Muscle of leg (tissue), 11 donors: ENCODE data around the gene SLC22A7. TPM values are rescaled to one million over a fixed set of nuclear protein-coding genes. Genes with fewer than 3 reads are reported as not detected.

Source experiments
- DNase-seq: peaks from one replicate; pipeline ENCODE4 v3.0.0; 2013
- H3K27ac ChIP-seq: one replicate; pipeline ENCODE4 v1.5.1; 2013; ENCODE audit warnings: mild to moderate bottlenecking, low read length, control low read depth
- H3K27me3 ChIP-seq: one replicate; pipeline ENCODE4 v1.6.1; 2013; ENCODE audit warnings: low read length; ENCODE audit not compliant: control insufficient read depth, insufficient read depth
- H3K36me3 ChIP-seq: one replicate; pipeline ENCODE4 v1.6.1; 2013; ENCODE audit warnings: low read length; ENCODE audit not compliant: control insufficient read depth, insufficient read depth
- H3K4me1 ChIP-seq: one replicate; pipeline ENCODE4 v1.6.1; 2013; ENCODE audit warnings: low read length; ENCODE audit not compliant: control insufficient read depth, insufficient read depth
- H3K4me3 ChIP-seq: one replicate; pipeline ENCODE4 v1.5.1; 2013; ENCODE audit warnings: low read length, control low read depth
- H3K9me3 ChIP-seq: replicated peaks from 2 replicates; pipeline ENCODE4 v1.6.1; 2013; ENCODE audit warnings: low read depth, low read length; ENCODE audit not compliant: control insufficient read depth
- WGBS: methylation state at CpG from one replicate; pipeline ENCODE4 v1.1.5; 2013; ENCODE audit warnings: missing lambda C conversion rate; ENCODE audit not compliant: insufficient coverage; 5-methylcytosine and 5-hydroxymethylcytosine counted together
- polyA plus RNA-seq, 8 donors: library from polyadenylated mRNA; unstranded; fragments of 120-200 nt; gene quantifications; one replicate each; pipeline versions ENCODE4 v1.2.1 to v1.2.3, GENCODE V29; 2013; ENCODE audit warnings: inconsistent platforms in 1 of 8, low replicate concordance in 1 of 8; ENCODE audit not compliant: insufficient read length in 8 of 8, insufficient read depth in 1 of 8
- total RNA-seq: library from RNA; stranded (reverse); fragments of 120-200 nt; gene quantifications from one replicate; pipeline ENCODE4 v1.2.4, GENCODE V29; 2013

Gene SLC22A7
- total and polyA plus RNA-seq, 9 donors, result 0.13 to 0.53 TPM; not detected in 7

DNA sequence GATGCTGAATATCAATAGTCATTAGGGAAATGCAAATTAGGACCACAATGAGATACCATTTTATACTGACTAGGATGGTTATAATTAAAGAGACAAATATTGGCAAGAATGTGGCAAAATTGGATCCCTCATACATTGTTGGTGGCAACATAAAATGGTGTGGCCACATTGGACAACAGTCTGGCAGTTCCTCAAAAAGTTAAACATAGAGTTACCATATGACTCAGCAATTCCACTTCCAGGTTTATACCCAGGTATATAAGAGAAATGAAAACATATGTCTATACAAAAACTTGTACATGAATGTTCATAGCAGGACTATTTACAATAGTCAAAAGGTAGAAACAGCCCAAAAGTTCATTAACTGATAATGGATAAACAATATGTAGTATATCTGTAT lies 12.6 kb downstream of the SLC22A7 start:
- Histone ChIP-seq H3K36me3 (no peaks in the 10 kb centered on the region), H3K4me3 (no peak overlapping the region), H3K9me3 (no peaks in the 10 kb centered on the region), H3K27me3 (peaks cover 17% of the 10 kb centered on the region), H3K4me1 (peaks cover 13% of the 10 kb centered on the region), H3K27ac (no peak overlapping the region)
- no peak for DNase-seq

DNA sequence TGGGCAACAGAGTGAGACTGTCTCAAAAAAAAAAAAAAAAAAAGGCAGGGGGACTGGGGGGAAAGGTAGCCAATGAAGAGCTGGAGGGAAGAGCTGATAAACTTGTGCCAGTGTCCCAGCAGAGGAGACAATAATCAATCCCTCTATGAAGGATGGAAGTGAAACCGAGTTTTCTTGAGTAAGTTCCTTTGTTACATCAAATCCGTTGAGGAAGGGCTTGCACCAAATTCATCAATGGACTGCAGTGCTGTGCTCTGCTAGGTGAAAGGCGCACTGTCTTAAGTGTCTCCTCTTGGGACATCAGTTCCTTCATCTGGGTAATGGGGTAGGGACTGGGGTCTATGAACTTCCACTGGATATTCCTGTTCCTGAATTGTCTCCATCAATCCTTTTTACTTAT lies 13.6 kb downstream of the SLC22A7 start:
- no peak for DNase-seq
- no peak overlapping the region for H3K27ac ChIP-seq
- no peaks in the 10 kb centered on the region for H3K36me3 ChIP-seq
- 36% methylated on average over 2 of the region's 3 CpGs for WGBS
- H3K4me3 ChIP-seq, result no peak overlapping the region
- H3K27me3 ChIP-seq, result peaks cover 17% of the 10 kb centered on the region
- H3K4me1 ChIP-seq, result peaks cover 13% of the 10 kb centered on the region
- no peaks in the 10 kb centered on the region for H3K9me3 ChIP-seq

DNA sequence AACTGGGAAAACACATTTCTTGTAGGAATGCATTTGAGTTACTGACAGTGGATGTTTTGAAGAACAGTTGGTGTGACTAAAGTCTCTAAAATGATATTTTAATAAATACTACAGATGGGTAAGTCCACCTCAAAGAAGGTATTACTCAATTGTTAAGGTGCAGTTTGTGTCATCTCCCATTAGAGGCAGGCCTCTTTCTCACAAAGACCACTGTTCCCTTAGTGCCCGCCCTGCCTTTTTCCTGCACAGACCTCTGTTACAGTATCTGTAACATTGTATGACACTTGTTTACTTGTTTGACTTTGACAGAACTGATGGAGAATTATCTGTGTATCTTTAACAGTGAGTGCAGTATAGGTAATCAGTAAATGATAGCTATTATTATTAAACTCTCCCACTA lies 15.8 kb downstream of the SLC22A7 start:
- no CpG with 5 or more reads among the region's 1 CpG for WGBS
- Histone ChIP-seq H3K4me3 (no peak overlapping the region), H3K36me3 (no peaks in the 10 kb centered on the region), H3K9me3 (no peaks in the 10 kb centered on the region), H3K27ac (no peak overlapping the region), H3K27me3 (peaks cover 2% of the 10 kb centered on the region), H3K4me1 (peaks cover 4% of the 10 kb centered on the region)
- no peak for DNase-seq

DNA sequence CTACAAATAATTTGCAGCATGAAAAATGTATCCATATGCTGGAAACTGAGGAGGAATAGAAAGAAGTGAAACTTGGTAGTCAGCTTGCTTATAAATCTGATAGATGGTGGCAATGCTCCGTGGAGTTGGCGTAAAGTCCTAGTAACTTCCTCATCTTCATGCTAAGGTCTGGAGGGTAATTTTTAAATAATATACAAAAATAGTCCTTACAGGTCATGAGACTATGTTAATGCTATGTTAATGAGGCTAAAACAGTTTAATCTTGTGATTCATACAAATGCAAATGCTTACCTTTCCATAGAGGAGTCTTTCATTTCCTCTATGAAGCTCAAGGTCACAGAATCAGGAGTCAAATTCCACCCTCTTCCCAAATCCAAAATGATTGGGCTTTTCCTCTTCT lies 20.0 kb downstream of the SLC22A7 start:
- DNase-seq, result no peak
- no peak overlapping the region for H3K4me3 ChIP-seq
- H3K4me1 ChIP-seq, result no peaks in the 10 kb centered on the region
- H3K27ac ChIP-seq, result no peak overlapping the region
- no CpG with 5 or more reads among the region's 2 CpGs for WGBS
- no peaks in the 10 kb centered on the region for H3K9me3 ChIP-seq
- H3K36me3 ChIP-seq, result no peaks in the 10 kb centered on the region
- H3K27me3 ChIP-seq, result no peaks in the 10 kb centered on the region

DNA sequence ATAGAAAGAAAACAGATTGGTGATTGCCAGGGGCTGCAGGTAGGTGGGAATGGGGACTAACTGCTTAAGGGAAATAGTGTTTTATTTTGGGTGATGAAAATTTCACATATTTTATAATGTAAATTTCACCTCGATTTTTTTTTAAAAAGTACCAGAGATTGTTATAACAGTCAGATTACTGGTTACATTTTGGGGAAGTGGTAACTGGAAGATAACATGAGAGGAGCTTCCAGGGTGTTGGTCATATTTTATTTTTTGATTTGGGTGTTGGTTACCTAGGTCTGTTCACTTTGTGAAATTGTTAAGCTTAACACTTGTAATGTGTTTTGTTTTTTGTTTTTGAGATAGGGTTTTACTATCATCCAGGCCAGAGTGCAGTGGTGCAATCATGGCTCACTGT lies 27.8 kb downstream of the SLC22A7 start:
- DNase-seq, result no peak
- no peak overlapping the region for H3K4me3 ChIP-seq
- H3K27me3 ChIP-seq, result no peaks in the 10 kb centered on the region
- no peaks in the 10 kb centered on the region for H3K9me3 ChIP-seq
- no peaks in the 10 kb centered on the region for H3K4me1 ChIP-seq
- WGBS, result no CpG with 5 or more reads among the region's 1 CpG
- H3K36me3 ChIP-seq, result peaks cover 3% of the 10 kb centered on the region
- H3K27ac ChIP-seq, result no peak overlapping the region

DNA sequence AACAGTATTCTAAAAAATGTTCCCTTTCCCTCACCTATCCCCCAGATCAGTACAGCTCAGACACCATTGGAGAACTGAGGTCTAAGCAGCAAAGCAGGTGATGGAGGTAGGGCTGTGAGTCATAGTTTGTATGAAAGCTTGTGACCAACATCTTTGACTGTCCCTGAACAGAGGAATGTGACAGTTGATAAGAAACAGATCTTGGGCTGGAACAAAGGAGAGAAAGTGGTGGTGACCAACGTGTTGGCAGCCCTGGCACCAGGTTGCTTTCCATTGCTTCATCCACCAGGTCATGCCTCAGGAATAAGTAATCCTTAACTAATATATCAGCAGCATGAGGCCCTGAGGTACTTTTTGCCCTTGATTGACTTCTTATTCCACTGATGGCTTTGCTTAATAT lies 30.5 kb downstream of the SLC22A7 start:
- H3K27me3 ChIP-seq, result no peaks in the 10 kb centered on the region
- no peaks in the 10 kb centered on the region for H3K9me3 ChIP-seq
- H3K27ac ChIP-seq, result no peak overlapping the region
- DNase-seq, result no peak
- H3K36me3 ChIP-seq, result peaks cover 5% of the 10 kb centered on the region
- H3K4me3 ChIP-seq, result no peak overlapping the region
- H3K4me1 ChIP-seq, result no peaks in the 10 kb centered on the region
- no CpG with 5 or more reads among the region's 1 CpG for WGBS

DNA sequence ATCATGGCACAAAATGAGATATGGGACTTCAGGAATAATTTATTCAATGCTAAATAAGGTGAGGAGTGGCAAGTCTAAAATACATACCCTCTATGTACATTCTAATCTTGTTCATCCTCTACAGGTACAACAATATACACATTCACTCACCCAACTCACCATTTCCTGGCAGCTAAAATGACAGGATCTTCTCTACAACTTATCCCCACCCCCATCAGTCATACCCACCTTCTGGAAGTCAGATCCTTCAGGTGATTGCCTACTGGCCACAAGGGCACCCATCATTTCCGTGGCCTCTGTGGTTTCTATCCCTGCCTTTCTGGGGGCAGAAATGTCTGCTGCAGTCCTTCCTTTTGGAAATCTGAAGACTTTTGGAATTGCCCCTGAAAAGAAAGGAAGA lies 33.4 kb downstream of the SLC22A7 start:
- Histone ChIP-seq H3K4me1 (no peaks in the 10 kb centered on the region), H3K9me3 (no peaks in the 10 kb centered on the region), H3K36me3 (peaks cover 10% of the 10 kb centered on the region), H3K4me3 (no peak overlapping the region), H3K27ac (no peak overlapping the region), H3K27me3 (no peaks in the 10 kb centered on the region)
- no peak for DNase-seq
- WGBS, result 86% methylated on average over 1 of the region's 1 CpG

DNA sequence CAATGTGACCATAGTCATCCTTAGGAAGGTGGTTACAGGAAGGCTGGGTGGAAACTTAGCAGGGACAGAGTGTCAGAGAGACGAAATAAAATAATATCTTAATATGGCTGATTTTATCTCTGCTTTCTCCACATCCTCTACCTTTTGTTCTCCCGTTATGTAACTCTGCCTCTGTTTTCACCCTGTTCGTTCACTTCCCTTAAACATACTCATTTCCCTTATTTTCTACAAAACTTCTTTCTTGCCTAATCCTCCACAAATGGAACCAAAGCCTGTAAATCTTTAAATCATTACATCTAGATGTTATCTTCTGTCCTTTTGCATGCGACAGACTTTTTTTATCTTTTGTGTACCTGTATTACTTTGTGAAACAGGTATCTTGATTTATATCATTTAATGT lies 33.8 kb downstream of the SLC22A7 start:
- Histone ChIP-seq H3K27me3 (no peaks in the 10 kb centered on the region), H3K9me3 (no peaks in the 10 kb centered on the region), H3K4me1 (no peaks in the 10 kb centered on the region), H3K27ac (no peak overlapping the region), H3K4me3 (no peak overlapping the region), H3K36me3 (peaks cover 12% of the 10 kb centered on the region)
- DNase-seq, result no peak
- no CpG with 5 or more reads among the region's 4 CpGs for WGBS

DNA sequence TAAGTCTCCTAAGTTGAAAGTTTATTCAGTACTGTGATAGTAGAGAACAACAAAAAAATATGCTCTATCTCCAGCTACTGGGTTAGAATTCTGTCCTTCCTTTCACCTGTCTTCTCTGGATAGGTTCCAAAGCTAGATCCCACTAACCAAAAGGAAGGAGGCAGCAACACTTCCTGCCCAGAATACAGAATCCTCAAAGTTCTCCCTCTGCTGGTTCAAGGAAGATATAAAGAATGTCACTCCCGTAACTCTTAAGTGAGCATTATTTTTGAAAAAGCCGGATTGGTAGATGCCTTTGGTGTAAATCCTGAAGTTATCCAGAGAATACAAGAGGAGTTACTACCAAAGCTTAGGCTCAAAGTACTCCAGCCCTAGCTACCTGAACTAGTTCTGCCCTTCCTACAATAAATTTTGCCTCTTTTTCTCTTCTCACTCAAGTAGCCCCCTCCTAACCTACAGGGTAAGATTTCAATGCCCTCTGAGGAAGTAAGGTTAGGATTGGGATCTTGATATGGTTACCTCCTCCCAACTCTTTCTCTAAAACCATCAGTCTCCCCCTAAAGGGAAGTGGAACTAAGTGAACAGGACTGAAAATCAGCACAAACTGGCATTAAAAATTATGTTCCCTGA lies 36.5 kb downstream of the SLC22A7 start:
- peaks cover 35% of the 10 kb centered on the region for H3K36me3 ChIP-seq
- no peaks in the 10 kb centered on the region for H3K9me3 ChIP-seq
- H3K4me1 ChIP-seq, result no peaks in the 10 kb centered on the region
- no peak overlapping the region for H3K27ac ChIP-seq
- peak; percentile 78 for DNase-seq
- H3K4me3 ChIP-seq, result no peak overlapping the region
- no CpG with 5 or more reads among the region's 2 CpGs for WGBS
- H3K27me3 ChIP-seq, result no peaks in the 10 kb centered on the region

DNA sequence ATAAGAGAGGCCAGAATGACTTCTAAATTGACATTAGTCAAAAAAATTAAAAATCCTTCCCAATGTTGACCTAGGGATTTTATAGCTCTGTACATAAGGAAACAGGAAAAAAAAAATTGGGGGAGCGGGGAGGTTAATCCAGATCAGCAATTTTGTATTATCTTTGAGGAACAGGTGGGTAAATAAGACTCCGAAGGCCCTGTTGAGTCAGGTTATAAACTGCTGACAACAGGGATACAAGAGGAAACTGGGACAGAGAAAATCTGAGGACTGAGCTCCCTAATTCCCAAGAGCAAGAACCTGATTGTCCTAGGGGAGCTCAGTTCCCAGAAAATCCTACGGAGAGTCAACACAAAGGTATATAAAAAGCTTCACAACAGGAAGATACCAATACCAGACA lies 37.4 kb downstream of the SLC22A7 start:
- no peak overlapping the region for H3K4me3 ChIP-seq
- peaks cover 44% of the 10 kb centered on the region for H3K36me3 ChIP-seq
- no peak overlapping the region for H3K27ac ChIP-seq
- DNase-seq, result no peak
- no peaks in the 10 kb centered on the region for H3K4me1 ChIP-seq
- WGBS, result 69% methylated on average over 2 of the region's 3 CpGs
- H3K27me3 ChIP-seq, result no peaks in the 10 kb centered on the region
- H3K9me3 ChIP-seq, result no peaks in the 10 kb centered on the region

DNA sequence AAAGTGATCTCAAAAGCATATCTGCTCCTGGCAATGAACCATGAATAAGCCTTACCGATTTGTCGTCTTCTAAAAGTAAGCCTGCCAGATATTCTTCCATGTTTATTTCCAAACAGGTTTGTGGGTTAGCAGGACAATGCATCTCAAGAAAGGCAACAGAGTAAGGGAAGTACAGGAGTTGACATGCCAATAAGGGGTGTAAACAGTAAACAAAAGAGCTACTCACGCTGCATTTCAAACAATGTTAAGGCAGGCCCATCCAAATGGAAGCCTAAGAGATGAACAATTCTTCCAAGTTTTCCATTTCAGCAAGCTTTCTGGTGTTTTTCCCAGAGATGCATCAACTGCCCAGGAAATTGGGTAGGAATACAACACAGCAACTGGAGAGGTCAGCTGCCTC lies 38.3 kb downstream of the SLC22A7 start:
- Histone ChIP-seq H3K4me1 (no peaks in the 10 kb centered on the region), H3K36me3 (peaks cover 49% of the 10 kb centered on the region), H3K9me3 (no peaks in the 10 kb centered on the region), H3K4me3 (no peak overlapping the region), H3K27ac (no peak overlapping the region), H3K27me3 (no peaks in the 10 kb centered on the region)
- WGBS, result no CpG with 5 or more reads among the region's 3 CpGs
- DNase-seq, result no peak
